Immature natural killer cell (primary cell): ENCODE measurements around the gene FCGR1A. TPM values are rescaled to one million over a fixed set of nuclear protein-coding genes. Genes with fewer than 3 reads are reported as not detected.
A peak's percentile ranks its signal among the peaks of the same experiment; 100 is the strongest.
"Not testable (repeated sequence)": the region's sequence is repeated elsewhere in the genome, so short reads cannot be mapped to it uniquely, and the experiment has no call there.

ENCODE experiments used
- DNase-seq, 3 donors: peaks; one replicate each; pipeline ENCODE4 v3.0.0; 2022; ENCODE audit warnings: mixed read lengths in 1 of 3
- H3K27ac Mint-ChIP-seq, 6 donors: one replicate each; pipeline ENCODE4 v1.8.0; 2020; ENCODE audit warnings: mixed read lengths in 6 of 6, mild to moderate bottlenecking in 5 of 6, inconsistent platforms in 4 of 6, moderate library complexity in 3 of 6
- H3K27me3 Mint-ChIP-seq, 3 donors: one replicate each; pipeline ENCODE4 v1.8.0; 2020 to 2021; ENCODE audit warnings: low read depth in 3 of 3, mild to moderate bottlenecking in 3 of 3, mixed read lengths in 3 of 3, moderate library complexity in 3 of 3, inconsistent platforms in 1 of 3
- H3K36me3 Mint-ChIP-seq, 3 donors: one replicate each; pipeline ENCODE4 v1.8.0; 2020; ENCODE audit warnings: mixed read lengths in 3 of 3, inconsistent platforms in 2 of 3, mild to moderate bottlenecking in 2 of 3
- H3K4me1 Mint-ChIP-seq, 2 donors: one replicate each; pipeline ENCODE4 v1.8.0; 2020; ENCODE audit warnings: inconsistent platforms in 2 of 2, mild to moderate bottlenecking in 2 of 2, mixed read lengths in 2 of 2, moderate library complexity in 1 of 2
- H3K4me3 Mint-ChIP-seq, 5 donors: one replicate each; pipeline ENCODE4 v1.8.0; 2020; ENCODE audit warnings: mild to moderate bottlenecking in 5 of 5, mixed read lengths in 5 of 5, inconsistent platforms in 3 of 5, moderate library complexity in 3 of 5
- H3K9me3 Mint-ChIP-seq, 6 donors: one replicate each; pipeline ENCODE4 v1.8.0; 2020; ENCODE audit warnings: mild to moderate bottlenecking in 6 of 6, mixed read lengths in 6 of 6, inconsistent platforms in 4 of 6, moderate library complexity in 3 of 6
- polyA plus RNA-seq, 3 donors: library from polyadenylated mRNA; unstranded; fragments of 300-500 nt; fragmentation: Illumina TruSeq; gene quantifications; one replicate each; pipeline ENCODE4 v1.2.3, GENCODE V29; 2021

The FCGR1A gene
- polyA plus RNA-seq: not detected

DNA sequence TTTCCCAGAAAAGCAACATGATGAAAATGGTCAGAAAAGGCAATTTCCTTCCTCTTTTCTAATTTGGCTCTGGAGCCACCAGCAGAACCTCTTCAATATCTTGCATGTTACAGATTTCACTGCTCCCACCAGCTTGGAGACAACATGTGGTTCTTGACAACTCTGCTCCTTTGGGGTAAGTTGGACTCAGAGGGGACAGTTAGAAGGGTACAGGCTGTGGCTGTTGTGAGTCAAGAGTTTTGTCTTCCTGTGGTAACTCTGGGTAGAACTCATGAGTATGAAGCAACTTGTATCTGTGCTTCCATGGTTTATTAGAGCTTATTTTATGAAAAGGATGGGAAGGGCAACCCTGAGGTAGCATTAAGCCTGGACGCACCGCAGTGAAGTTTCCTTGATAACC, at the start of gene FCGR1A:
Gene FCGR1A, plus strand, starts transcription at position 95 of the 400 bp plus-strand sequence. Its CDS starts 50 bp downstream, at position 145.
- peak within 1 kb of the TSS in 4 of 6 donors; percentile 46 to 80 (median 62) for H3K27ac Mint-ChIP-seq
- H3K4me3 Mint-ChIP-seq: peak within 1 kb of the TSS in 1 of 5 donors; percentile 54
- H3K27me3 Mint-ChIP-seq, H3K36me3 Mint-ChIP-seq, H3K9me3 Mint-ChIP-seq, DNase-seq, H3K4me1 Mint-ChIP-seq: not testable (repeated sequence)

DNA sequence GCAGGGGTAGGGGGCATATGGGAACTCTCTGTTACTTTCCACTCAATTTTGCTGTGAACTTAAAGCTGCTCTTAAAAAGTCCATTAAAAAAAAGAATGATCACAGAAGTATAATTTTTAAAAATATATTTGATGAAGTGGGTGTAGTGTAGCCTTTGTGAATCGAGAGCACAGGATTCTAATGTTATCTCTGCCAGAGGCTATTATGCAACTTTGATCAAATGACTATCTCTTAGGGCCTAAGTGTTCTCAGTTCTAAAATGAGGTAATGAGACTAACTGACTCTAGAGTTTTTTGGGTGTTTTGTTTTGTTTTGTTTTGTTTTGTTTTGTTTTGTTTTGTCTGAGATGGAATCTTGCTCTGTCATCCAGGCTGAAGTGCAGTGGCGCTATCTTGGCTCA, 49.7 kb upstream of the FCGR1A start:
- H3K4me1 Mint-ChIP-seq, H3K27ac Mint-ChIP-seq, H3K27me3 Mint-ChIP-seq, H3K4me3 Mint-ChIP-seq, DNase-seq, H3K36me3 Mint-ChIP-seq, H3K9me3 Mint-ChIP-seq: not testable (repeated sequence)

DNA sequence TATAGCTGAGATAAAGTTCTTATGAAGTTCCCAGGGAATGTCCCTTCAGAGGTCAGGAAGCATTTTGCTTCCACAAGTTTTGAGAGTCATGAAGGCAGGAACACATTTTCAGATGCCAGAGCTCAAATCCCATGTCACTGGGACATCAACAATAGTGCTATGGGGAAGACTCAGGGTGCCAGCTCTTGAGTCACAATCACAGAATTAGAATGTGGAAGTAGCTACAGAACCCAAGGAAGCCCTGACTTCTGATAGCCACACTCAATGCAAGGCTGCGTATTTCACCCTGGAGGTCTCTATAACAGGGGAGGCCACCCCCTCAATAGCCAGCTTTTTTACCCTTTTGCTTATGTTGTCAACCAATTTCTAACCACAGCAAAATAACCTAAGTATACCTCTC, 47.8 kb upstream of the FCGR1A start:
- not testable (repeated sequence) for H3K4me1 Mint-ChIP-seq, H3K36me3 Mint-ChIP-seq, H3K4me3 Mint-ChIP-seq, H3K9me3 Mint-ChIP-seq, H3K27me3 Mint-ChIP-seq, DNase-seq, H3K27ac Mint-ChIP-seq

DNA sequence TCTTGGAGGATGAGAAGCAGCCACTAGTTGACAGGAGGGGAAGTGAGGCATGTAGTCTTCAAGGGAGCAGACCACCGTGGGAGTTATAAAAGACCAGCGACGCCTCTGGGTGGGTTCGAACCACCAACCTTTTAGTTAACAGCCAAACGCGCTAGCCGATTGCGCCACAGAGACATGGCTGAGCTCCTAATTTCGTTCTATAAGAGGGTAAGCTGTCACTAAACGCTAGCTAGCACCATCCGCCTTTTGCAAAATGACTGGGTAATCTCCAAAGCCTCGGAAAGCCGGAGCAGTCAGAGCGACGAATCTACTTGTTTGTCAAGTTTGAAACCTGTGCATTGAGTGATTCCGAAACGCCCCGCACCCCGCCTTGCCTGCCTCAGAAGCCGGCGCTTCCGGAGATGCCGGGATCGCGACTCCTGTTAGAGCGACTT, 42.3 kb upstream of the FCGR1A start:
- H3K4me3 Mint-ChIP-seq: peak overlapping the region in 3 of 5 donors; percentile 17 to 68 (median 47)
- H3K27me3 Mint-ChIP-seq, H3K36me3 Mint-ChIP-seq, H3K9me3 Mint-ChIP-seq, H3K4me1 Mint-ChIP-seq: not testable (repeated sequence)
- DNase-seq: peak in 1 of 3 donors; percentile 11
- peak overlapping the region in 1 of 6 donors; percentile 30 for H3K27ac Mint-ChIP-seq

DNA sequence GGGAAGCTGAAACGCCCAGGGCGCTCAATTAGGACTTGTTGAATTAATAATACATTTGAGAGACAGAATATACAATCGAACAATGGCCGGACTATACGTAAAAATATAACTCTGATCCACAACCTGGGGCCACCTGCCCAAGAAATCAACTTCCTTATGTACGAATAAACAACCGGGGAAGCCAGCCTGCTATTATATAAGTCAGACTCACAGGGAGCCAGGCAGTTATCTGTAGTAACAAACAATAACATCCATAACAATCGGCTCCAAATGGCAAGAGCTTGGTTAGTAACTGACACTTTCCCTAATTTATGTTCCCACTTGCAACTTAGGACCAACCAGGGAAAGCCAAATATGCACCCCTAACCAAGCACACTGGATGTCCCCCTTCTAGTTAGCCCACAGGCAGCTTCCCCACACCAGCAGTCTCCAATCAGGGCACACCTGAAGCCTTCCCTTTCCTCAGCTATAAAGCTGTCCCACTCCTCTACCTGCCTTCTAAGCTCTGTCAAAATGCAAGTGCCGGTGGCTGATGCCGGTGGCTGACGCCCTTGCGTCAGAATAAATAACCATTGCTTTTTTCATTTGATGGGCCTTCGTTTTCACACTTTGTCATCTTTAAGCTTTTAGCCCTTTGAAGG, 41.8 kb upstream of the FCGR1A start:
- H3K4me1 Mint-ChIP-seq, H3K27me3 Mint-ChIP-seq: not testable (repeated sequence)

DNA sequence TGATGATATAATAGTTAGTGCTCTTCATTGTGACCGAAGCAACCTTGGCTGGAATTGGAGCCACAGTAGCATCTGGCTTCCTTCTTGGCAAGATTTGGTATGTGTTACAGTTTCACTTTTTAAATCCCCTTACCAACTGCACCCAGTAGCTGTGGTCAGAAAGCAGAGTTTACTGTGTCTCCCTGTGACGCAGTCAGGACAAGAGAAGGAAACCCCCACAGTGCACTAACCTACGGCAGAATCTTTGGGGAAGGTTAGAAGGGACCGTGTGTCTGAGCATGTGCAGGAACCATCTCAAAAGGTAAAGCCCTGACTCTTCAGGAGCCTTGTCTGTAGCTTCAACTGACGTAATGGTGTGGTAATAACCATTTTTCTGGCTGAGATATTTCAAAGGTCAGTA, 40.6 kb upstream of the FCGR1A start:
- not testable (repeated sequence) for H3K27me3 Mint-ChIP-seq, H3K4me3 Mint-ChIP-seq, H3K4me1 Mint-ChIP-seq, H3K36me3 Mint-ChIP-seq, H3K27ac Mint-ChIP-seq, H3K9me3 Mint-ChIP-seq, DNase-seq

More for the DNA sequence above, 41.8 kb upstream of the FCGR1A start:
- not testable (repeated sequence) for DNase-seq, H3K36me3 Mint-ChIP-seq, H3K9me3 Mint-ChIP-seq
- Mint-ChIP-seq H3K27ac (peak overlapping the region in 1 of 6 donors; percentile 30), H3K4me3 (peak overlapping the region in 3 of 5 donors; percentile 17 to 68 (median 47))

DNA sequence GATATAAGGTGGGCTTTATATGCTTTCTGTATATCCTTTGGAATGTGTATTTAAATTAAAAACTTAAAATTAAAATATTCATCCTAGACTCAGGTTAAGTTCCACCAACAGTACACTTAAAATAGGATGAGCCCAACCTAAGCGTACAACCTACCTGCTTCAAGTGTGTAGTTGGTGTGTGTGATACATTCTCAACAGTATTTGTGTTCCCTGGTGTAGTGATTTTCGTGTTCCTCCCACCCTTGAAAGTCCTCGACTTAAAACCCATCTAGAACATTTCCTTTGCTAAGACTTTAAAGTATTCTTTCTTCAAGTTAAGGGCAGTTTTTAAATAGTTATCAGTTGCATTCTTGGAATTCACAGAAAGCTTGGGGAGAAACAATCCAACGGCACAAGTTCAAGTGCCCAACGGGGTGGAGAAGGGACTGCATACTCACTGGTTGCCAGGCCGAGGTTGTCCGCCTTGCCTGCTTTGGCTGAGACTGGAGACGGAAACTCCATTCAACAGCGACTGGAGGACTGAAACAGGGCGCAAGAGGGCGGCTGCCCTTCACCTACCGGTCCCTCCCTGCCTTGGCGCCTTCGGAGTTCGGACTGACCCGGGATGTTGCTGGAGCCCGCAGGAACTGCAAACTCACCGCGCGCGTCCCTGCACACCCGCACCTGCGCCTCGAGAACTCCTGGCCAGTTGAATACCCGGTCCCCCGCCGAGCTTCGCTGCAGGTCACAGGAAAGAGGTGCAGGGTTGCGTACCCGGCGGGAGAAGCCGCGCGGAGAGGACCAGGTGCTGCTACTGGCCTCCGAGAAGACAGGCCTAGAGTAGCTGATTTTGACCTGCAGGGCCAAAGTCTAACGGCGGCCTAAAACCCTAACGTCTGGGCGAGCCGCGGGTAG, 35.8 kb upstream of the FCGR1A start:
- H3K9me3 Mint-ChIP-seq, H3K27ac Mint-ChIP-seq, H3K4me3 Mint-ChIP-seq, H3K36me3 Mint-ChIP-seq, H3K4me1 Mint-ChIP-seq, DNase-seq: not testable (repeated sequence)
- H3K27me3 Mint-ChIP-seq: peaks cover 7 to 12% (median 7%) of the 10 kb centered on the region in 3 donors

DNA sequence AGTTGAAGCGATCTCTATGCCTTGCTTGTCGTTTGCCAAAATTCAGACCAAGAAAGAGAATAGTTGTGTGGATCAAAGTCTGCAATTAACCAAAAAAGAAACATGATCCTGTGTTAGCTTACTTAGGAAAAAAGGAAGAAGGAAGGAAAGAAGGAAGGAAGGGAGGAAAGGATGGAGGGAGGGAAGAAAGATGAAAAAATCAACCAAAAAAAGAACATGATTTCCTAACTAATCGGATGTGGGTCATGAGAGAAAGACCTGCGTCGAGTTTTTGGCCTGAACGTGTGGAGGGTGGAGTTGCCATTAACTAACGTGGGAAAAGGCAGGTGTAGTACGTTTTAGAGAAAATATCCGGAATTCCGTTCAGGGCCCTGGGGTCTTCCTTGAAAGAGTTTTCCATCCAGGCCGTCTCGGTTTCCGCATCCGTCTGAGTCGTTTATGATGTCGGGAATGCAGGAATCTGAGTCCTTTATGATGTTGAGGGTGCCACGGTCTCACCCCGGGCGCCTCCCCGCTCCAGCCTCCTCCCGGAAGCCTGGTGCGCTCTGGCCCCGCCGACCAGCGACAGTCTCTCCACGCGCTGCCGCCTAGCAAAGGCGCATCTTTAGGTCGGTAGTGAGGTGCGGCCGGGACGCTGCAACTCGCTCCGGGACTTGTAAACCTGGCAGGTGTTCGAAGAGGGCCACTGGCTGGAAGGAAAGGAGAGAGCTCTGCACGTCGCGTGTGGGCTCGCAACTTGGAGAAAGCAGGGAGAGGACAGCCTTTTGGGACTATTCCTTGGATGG, 34.9 kb upstream of the FCGR1A start:
- not testable (repeated sequence) for H3K27ac Mint-ChIP-seq, DNase-seq, H3K9me3 Mint-ChIP-seq, H3K36me3 Mint-ChIP-seq, H3K4me1 Mint-ChIP-seq
- Mint-ChIP-seq H3K4me3 (peak overlapping the region; percentile 36 to 54 (median 51)), H3K27me3 (peaks cover 7 to 12% (median 7%) of the 10 kb centered on the region in 3 donors)

DNA sequence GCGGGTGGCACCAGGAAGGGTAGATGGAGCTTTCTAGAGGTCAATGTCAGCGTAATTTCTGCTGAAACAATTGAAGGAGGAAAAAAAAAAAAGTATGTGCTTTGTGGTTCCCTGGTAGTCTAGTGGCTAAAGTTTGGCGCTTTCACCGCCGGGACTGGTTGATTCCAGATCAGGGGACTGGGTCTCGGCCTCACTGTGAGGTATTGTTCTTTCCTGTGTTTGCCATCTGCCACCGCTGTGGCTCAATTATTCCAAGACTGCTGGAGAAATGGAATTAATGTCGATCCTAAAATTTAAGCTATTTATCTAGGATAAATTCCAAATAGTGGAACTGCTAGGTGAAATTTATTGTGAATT, 34.4 kb upstream of the FCGR1A start:
- H3K36me3 Mint-ChIP-seq, H3K4me1 Mint-ChIP-seq, H3K9me3 Mint-ChIP-seq, DNase-seq, H3K27ac Mint-ChIP-seq: not testable (repeated sequence)
- H3K27me3 Mint-ChIP-seq: peaks cover 7 to 14% (median 7%) of the 10 kb centered on the region in 3 donors
- H3K4me3 Mint-ChIP-seq: peak overlapping the region in 2 of 5 donors; percentile 54

DNA sequence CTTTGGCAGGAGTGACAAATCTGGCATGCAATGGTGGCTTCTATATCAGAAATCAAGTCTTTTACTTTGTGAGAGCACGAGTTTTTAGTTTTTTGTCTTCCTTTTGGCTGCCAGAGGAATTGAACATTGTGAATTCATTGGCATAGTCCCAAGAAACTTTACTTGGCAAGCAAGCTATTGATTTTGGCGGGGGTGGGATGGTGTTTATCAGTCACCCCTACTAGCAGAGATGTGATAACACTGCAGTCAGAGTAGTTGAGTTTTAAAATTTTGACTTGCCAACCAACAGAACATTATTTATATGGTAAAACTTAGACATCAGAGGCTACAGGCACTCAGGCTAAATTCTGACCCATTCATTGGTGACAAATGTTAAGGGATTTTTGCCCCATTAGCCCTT, 31.9 kb upstream of the FCGR1A start:
- not testable (repeated sequence) for H3K4me3 Mint-ChIP-seq, H3K27ac Mint-ChIP-seq, H3K4me1 Mint-ChIP-seq, DNase-seq, H3K36me3 Mint-ChIP-seq, H3K9me3 Mint-ChIP-seq
- peaks cover 7 to 15% (median 7%) of the 10 kb centered on the region in 3 donors for H3K27me3 Mint-ChIP-seq

DNA sequence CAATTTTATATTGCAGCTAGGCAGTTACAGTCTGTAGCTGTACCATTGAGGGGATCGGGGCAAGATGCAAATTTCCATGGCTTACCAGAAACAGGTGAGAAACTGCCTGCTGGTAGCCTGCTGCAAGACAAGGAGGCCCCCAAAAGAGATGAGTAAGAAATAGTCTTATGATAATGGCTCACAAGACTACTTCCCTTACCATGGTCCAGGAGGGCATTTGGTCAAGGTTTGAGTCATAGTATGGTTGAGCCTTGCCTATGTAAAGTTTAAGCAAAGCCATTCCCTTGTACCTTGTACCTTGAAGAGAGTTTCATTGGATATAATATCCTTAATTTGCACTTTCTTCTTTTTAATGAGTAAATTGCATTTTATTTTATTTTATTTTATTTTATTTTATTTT, 30.3 kb upstream of the FCGR1A start:
- not testable (repeated sequence) for H3K27ac Mint-ChIP-seq, H3K9me3 Mint-ChIP-seq, DNase-seq, H3K36me3 Mint-ChIP-seq, H3K4me1 Mint-ChIP-seq, H3K4me3 Mint-ChIP-seq
- peaks cover 4 to 10% (median 7%) of the 10 kb centered on the region in 3 donors for H3K27me3 Mint-ChIP-seq

DNA sequence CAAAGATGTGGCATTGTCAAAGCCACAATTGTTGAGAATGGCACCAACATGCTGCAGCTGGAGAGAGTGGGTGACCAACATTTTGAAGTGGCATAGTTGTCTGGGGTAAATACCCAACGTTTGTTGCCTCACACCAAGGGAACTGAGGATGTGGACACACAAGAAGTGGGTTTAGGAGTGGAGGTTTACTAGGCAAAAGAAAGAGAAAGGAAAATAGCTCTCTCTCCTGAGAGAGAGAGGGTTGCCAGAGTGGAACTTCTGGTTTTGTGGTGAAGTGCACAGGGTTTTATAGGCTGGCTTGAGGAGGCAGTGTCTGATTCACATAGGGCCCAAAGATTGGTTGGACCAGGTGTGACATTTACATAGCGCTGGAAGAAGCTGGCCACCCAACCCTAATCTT, 29.0 kb upstream of the FCGR1A start:
- H3K4me1 Mint-ChIP-seq, DNase-seq, H3K27ac Mint-ChIP-seq, H3K27me3 Mint-ChIP-seq, H3K4me3 Mint-ChIP-seq, H3K36me3 Mint-ChIP-seq, H3K9me3 Mint-ChIP-seq: not testable (repeated sequence)

DNA sequence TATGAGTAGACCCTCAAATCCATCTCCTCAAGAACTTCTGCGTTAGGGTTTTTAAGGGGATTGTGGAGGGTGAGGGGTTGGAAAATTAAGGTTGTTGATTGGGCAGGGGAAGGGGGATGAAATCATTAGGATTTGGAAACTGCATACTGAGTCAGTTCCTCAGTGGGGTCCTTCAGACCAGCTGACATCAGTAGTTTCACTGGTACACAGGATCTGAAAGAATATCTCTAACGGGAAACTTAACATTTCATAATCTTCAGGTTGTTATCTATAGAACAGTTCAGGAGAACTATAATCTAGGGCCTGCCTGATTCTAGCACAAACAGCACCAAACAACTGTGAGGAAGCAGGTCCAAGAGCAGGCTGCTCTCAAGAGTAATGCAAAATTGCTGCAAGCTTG, 27.2 kb upstream of the FCGR1A start:
- H3K36me3 Mint-ChIP-seq, H3K27ac Mint-ChIP-seq, DNase-seq, H3K4me1 Mint-ChIP-seq, H3K4me3 Mint-ChIP-seq, H3K9me3 Mint-ChIP-seq, H3K27me3 Mint-ChIP-seq: not testable (repeated sequence)

DNA sequence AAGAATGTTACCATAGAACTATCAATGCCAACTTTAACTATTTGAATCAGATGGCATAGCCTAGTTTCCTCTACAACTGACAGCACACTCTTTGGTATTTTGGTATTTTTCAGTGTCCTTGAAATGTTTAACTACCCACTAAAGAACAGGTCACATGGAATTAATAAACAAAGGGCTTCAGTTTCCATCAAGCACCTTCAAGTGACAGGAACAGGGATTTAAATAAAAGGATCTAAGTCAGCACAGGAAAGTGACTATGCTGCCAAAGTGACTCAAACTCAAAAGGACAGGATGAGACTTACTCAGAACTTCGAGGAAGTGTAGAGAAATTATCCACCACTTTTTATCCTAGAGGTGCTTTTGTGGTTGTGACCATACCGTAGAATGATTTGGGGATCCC, 20.2 kb upstream of the FCGR1A start:
- not testable (repeated sequence) for H3K36me3 Mint-ChIP-seq, H3K9me3 Mint-ChIP-seq

More for the DNA sequence above, 20.2 kb upstream of the FCGR1A start:
- H3K4me3 Mint-ChIP-seq, H3K4me1 Mint-ChIP-seq, H3K27me3 Mint-ChIP-seq, H3K27ac Mint-ChIP-seq, DNase-seq: not testable (repeated sequence)
